Cardiac fibroblast (primary cell): ENCODE results near the gene RASGRP1.

ENCODE experiments used
- DNase-seq, 2 donors: peaks; one replicate each; pipeline versions ENCODE4 v3.0.0 to v3.0.0-alpha.2; 2010; ENCODE audit warnings: low read depth in 2 of 2
- H3K4me3 ChIP-seq, 2 donors: replicated peaks in 1 of 2; 1 replicate in 1 of 2; 2 replicates in 1 of 2; pipeline ENCODE4 v1.5.1; 2011; ENCODE audit warnings: low read depth in 2 of 2, low read length in 2 of 2, mild to moderate bottlenecking in 2 of 2, moderate library complexity in 1 of 2
- CTCF ChIP-seq: IDR thresholded peaks from one replicate; pipeline ENCODE4 v1.5.1; 2011; ENCODE audit warnings: low read depth, mild to moderate bottlenecking, low read length, inconsistent platforms

The RASGRP1 gene

GRCh38 chr15:38608682-38609081, 44.1 kb upstream of the RASGRP1 start:
- no peak for TF ChIP-seq CTCF
- DNase-seq = no peak
- no peak overlapping the region for H3K4me3 ChIP-seq

- TF ChIP-seq CTCF = no peak
Measured at GRCh38 chr15:38605744-38606143, 41.1 kb upstream of the RASGRP1 start.

GRCh38 chr15:38603672-38604071, 39.1 kb upstream of the RASGRP1 start:
- DNase-seq = no peak
- H3K4me3 ChIP-seq = no peak overlapping the region
- no peak for TF ChIP-seq CTCF

More at GRCh38 chr15:38605744-38606143, 41.1 kb upstream of the RASGRP1 start:
- DNase-seq = peak in 1 of 2 donors; percentile 4
- H3K4me3 ChIP-seq = no peak overlapping the region

GRCh38 chr15:38602910-38603670, 38.5 kb upstream of the RASGRP1 start:
- no peak for TF ChIP-seq CTCF
- no peak overlapping the region for H3K4me3 ChIP-seq
- no peak for DNase-seq

- no peak overlapping the region for H3K4me3 ChIP-seq
- DNase-seq = no peak
- TF ChIP-seq CTCF = no peak
Measured at GRCh38 chr15:38600236-38600635, 35.6 kb upstream of the RASGRP1 start.

GRCh38 chr15:38598749-38599148, 34.1 kb upstream of the RASGRP1 start:
- no peak for TF ChIP-seq CTCF
- no peak for DNase-seq
- no peak overlapping the region for H3K4me3 ChIP-seq
